GM06990 (cell line): Measurements from ENCODE around the gene PTPRE.

Experiments used
- DNase-seq: peaks from one replicate; pipeline ENCODE4 v3.0.0-alpha.2; 2011; ENCODE audit not compliant: insufficient read length; ENCODE audit errors: extremely low read depth
- H3K27me3 ChIP-seq: replicated peaks from 2 replicates; pipeline ENCODE4 v1.6.0; 2011; ENCODE audit warnings: low read length; ENCODE audit not compliant: control insufficient read depth, insufficient read depth
- H3K36me3 ChIP-seq: 2 replicates; pipeline ENCODE4 v1.5.1; 2011; ENCODE audit warnings: low read length; ENCODE audit not compliant: control insufficient read depth, insufficient read depth
- H3K4me3 ChIP-seq: replicated peaks from 2 replicates; pipeline ENCODE4 v1.5.1; 2011; ENCODE audit warnings: low read depth, mild to moderate bottlenecking, control low read depth, low read length
- TF ChIP-seq, protein P1 (sequence below): IDR thresholded peaks from 2 replicates; pipeline ENCODE4 v1.5.1; 2011; ENCODE audit warnings: low read length, control low read depth, mild to moderate bottlenecking, inconsistent platforms; ENCODE audit not compliant: insufficient read depth, poor library complexity, severe bottlenecking

Gene PTPRE

DNA sequence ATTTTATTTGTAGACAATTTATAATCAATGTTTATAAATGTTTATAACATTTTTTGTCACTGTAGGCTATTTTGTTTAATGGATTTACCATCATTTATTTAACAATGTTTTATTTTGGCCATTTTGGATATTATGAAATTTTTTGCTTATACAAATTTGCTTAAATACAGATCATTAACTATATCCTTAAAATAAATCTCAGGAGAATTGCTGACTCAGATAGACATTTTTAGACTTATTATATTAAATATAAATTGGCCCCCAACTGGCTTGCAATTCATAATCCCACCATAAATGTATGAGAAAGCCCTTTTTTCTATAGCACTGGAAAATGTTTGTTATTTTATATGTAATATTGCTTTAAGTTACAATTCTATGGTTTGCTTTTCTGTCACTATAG lies 10.3 kb upstream of the PTPRE start:
- Histone ChIP-seq H3K27me3 (no peaks in the 10 kb centered on the region; the same call in 1 of the 2 replicates), H3K36me3 (no peaks in the 10 kb centered on the region), H3K4me3 (no peak overlapping the region)
- DNase-seq, result no peak
- TF ChIP-seq, protein P1, sequence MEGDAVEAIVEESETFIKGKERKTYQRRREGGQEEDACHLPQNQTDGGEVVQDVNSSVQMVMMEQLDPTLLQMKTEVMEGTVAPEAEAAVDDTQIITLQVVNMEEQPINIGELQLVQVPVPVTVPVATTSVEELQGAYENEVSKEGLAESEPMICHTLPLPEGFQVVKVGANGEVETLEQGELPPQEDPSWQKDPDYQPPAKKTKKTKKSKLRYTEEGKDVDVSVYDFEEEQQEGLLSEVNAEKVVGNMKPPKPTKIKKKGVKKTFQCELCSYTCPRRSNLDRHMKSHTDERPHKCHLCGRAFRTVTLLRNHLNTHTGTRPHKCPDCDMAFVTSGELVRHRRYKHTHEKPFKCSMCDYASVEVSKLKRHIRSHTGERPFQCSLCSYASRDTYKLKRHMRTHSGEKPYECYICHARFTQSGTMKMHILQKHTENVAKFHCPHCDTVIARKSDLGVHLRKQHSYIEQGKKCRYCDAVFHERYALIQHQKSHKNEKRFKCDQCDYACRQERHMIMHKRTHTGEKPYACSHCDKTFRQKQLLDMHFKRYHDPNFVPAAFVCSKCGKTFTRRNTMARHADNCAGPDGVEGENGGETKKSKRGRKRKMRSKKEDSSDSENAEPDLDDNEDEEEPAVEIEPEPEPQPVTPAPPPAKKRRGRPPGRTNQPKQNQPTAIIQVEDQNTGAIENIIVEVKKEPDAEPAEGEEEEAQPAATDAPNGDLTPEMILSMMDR, result no peak

DNA sequence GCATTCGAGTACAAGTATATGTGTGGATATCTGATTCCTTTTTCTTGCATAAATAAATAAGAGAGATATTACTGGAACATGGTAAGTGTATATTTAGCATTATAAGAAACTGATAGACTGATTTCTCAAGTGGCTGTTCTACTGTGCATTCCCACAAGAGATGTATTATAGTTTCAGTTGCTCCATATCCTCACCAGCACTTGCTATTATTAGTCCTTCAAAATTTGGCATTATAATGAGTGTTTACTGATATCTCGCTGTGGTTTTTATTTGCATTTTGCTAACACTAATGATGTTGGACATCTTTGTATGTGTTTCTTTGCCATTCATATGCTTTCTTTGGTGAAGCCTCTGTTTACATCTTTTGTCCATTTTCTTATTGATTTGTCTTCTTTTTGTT lies 9.7 kb upstream of the PTPRE start:
- Histone ChIP-seq H3K4me3 (no peak overlapping the region), H3K27me3 (no peaks in the 10 kb centered on the region; the same call in 1 of the 2 replicates), H3K36me3 (no peaks in the 10 kb centered on the region)
- TF ChIP-seq, protein P1, result no peak
- no peak for DNase-seq

DNA sequence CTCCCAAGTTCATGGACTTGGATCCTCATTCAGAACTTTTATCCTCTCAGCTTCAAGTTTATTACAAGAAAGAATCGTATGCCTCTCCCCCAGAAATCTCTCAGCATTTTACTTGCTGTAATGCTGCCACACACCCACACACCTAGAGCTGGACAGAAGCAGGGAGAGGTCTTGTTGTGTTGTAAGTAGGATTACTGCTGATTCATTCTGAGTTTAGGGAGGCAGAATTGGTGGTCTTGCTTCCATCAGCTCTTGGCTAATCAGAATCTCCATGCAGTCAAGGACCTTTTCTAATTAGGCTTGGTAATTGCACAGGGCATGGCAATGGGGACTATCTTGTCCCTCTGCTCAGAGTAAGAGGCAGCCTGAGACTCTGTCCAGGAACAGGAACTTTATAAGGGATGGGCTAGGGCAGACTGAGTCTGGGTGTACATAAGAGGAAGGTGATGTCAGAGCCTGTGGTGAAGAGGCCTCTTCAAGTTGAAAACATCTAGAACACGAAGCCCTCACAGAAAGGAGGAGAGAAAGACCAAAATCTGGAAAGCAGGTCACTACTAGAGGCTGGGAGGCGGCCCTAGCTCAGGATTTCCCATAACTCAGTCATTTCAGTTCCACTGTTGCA lies 7.0 kb upstream of the PTPRE start:
- Histone ChIP-seq H3K36me3 (no peaks in the 10 kb centered on the region), H3K27me3 (no peaks in the 10 kb centered on the region; the same call in 1 of the 2 replicates), H3K4me3 (no peak overlapping the region)
- TF ChIP-seq, protein P1, result no peak
- no peak for DNase-seq

DNA sequence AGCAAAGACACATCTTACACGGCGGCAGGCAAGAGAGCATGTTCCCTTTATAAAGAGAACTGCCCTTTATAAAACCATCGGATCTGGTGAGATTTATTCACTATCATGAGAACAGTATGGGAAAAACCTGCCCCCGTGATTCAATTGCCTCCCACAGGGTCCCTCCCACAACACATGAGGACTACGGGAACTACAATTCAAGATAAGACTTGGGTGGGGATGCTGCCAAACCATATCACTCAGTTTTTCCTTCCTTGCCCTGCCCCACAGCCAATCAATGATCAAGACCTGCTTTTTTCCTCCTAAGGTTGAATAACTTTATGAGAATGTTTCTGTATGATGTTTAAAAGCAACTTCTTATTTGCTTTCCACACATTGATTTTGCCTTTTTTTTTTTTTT lies 3.1 kb upstream of the PTPRE start:
- DNase-seq, result no peak
- Histone ChIP-seq H3K27me3 (peaks cover 2% of the 10 kb centered on the region), H3K4me3 (no peak overlapping the region), H3K36me3 (no peaks in the 10 kb centered on the region)
- TF ChIP-seq, protein P1, result no peak

DNA sequence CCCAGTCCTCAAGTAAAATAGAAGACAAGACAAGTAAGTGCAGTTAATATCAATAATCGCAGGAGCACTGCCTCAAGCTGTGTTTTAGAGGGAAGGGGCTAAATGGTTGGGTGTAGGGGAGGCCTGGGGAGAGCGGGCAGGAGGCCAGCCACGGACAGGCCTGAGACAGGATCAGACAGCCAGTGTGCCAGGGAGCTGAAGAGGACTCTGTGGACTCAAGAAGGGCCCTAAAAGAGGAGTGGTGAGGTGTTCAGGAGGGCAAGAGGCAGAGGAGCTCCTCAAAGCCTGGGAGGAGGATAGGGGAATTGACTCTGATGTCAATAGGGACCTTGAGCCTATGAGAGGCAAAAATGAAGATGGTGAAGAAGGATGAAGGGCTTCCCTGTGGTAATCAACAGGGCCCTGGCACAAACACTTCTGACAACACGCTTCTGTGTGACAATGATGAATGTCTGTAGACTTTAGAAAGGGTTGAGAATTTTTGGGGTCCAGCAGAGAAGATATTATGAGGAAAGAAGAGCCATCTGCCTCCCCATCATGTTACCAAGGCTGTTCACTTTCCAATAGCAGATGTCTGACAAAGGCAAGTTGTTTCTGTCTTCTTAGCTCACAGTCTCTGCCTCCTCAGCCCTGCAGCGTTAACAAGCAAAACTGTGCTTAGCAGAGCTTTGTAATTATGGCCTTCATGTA lies 2.4 kb upstream of the PTPRE start:
- no peak for DNase-seq
- no peaks in the 10 kb centered on the region for H3K36me3 ChIP-seq
- H3K27me3 ChIP-seq, result peaks cover 2% of the 10 kb centered on the region
- H3K4me3 ChIP-seq, result no peak overlapping the region
- TF ChIP-seq, protein P1, result no peak
